ENCODE data around the gene NDUFAF3. TPM values are rescaled to one million over a fixed set of nuclear protein-coding genes. Genes with fewer than 3 reads are reported as not detected.

NDUFAF3 gene
- total RNA-seq, 1 experiment from 2014 or later, result 40.7 TPM

DNA sequence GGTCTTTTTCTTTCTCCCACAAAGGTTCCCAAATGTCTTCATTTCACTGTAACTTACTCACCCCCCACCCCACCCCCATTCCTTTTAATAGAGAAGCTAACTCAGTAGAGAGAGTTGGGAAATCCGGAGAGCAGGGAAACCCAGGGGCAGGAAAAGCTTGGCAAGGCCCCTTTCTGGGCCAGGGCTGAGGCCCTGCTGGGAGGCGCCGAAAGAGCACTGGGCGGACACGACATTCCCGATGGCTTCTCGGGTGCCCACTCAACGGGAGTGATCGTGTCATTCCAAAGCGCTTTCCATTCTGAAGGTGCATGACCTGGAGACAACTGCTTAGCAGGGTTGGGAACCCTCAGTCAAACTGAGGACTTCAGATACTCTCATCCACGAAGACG lies 2.0 kb upstream of the NDUFAF3 start:
- H2AFZ ChIP-seq (ENCODE audit: low read length), result no peak overlapping the region
- peak overlapping the region; percentile 85 for H3K9ac ChIP-seq (ENCODE audit: extremely low read depth, insufficient read length, low read length)
- no peak overlapping the region for H3K18ac ChIP-seq (ENCODE audit: insufficient read length, low read depth, low read length)
- H4K5ac ChIP-seq (ENCODE audit: insufficient read length, low read depth, low read length), result no peak overlapping the region
- no peaks in the 10 kb centered on the region for H3K9me3 ChIP-seq (ENCODE audit: control insufficient read depth, low read depth, low read length)
- no peaks in the 10 kb centered on the region for H3K27me3 ChIP-seq (ENCODE audit: insufficient read depth, low read length)
- peaks cover 2% of the 10 kb centered on the region for H4K20me1 ChIP-seq (ENCODE audit: control insufficient read depth, insufficient read depth, insufficient read length)
- H3K9me3 Mint-ChIP-seq, result no peaks in the 10 kb centered on the region
- TF ChIP-seq, protein P1, sequence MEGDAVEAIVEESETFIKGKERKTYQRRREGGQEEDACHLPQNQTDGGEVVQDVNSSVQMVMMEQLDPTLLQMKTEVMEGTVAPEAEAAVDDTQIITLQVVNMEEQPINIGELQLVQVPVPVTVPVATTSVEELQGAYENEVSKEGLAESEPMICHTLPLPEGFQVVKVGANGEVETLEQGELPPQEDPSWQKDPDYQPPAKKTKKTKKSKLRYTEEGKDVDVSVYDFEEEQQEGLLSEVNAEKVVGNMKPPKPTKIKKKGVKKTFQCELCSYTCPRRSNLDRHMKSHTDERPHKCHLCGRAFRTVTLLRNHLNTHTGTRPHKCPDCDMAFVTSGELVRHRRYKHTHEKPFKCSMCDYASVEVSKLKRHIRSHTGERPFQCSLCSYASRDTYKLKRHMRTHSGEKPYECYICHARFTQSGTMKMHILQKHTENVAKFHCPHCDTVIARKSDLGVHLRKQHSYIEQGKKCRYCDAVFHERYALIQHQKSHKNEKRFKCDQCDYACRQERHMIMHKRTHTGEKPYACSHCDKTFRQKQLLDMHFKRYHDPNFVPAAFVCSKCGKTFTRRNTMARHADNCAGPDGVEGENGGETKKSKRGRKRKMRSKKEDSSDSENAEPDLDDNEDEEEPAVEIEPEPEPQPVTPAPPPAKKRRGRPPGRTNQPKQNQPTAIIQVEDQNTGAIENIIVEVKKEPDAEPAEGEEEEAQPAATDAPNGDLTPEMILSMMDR (conservative IDR thresholded peaks at IDR 0.05), result no peak
- H3K4me1 ChIP-seq (ENCODE audit: insufficient read depth, low read length), result no peaks in the 10 kb centered on the region
- H4K91ac ChIP-seq (ENCODE audit: insufficient read length, low read depth, low read length), result no peak overlapping the region
- no peak overlapping the region for H2BK20ac ChIP-seq (ENCODE audit: low read depth, low read length, poor library complexity, severe bottlenecking)
- H3K4me3 Mint-ChIP-seq, result peak overlapping the region; percentile 91 to 95
- WGBS (ENCODE audit: extremely low coverage, insufficient read length, low lambda C conversion rate), result no CpG with 5 or more reads among the region's 12 CpGs
- no peak overlapping the region for H2BK15ac ChIP-seq (ENCODE audit: low read depth, low read length)
- H3K27ac Mint-ChIP-seq, result peak overlapping the region; percentile 86 to 91 (median 87); a peak in 5 of 7 replicates
- H3K14ac ChIP-seq (ENCODE audit: insufficient read depth, low read length), result no peak overlapping the region
- no peak overlapping the region for H2BK12ac ChIP-seq (ENCODE audit: insufficient read length, low read depth, low read length)
- H3K4me2 ChIP-seq (ENCODE audit: insufficient read depth, insufficient read length, low read length), result peak overlapping the region; percentile 87
- peaks cover 23 to 24% of the 10 kb centered on the region in 2 experiments for H3K4me1 Mint-ChIP-seq
- no peak overlapping the region for H3K23ac ChIP-seq (ENCODE audit: insufficient read length, low read depth, low read length)
- no peaks in the 10 kb centered on the region for H3K79me2 ChIP-seq (ENCODE audit: insufficient read depth, low read length)
- H2BK120ac ChIP-seq (ENCODE audit: low read depth, low read length, poor library complexity, severe bottlenecking), result no peak overlapping the region
- H4K8ac ChIP-seq (replicated peaks; ENCODE audit: insufficient read length, low read depth, low read length), result no peak overlapping the region
- H3T11ph ChIP-seq (ENCODE audit: low read length), result no peak overlapping the region
- DNase-seq, result no peak
- H3K79me1 ChIP-seq (ENCODE audit: insufficient read depth, low read depth, low read length, poor library complexity, severe bottlenecking), result no peaks in the 10 kb centered on the region
- H3K27me3 Mint-ChIP-seq (ENCODE audit: low read depth), result no peaks in the 10 kb centered on the region
- no peak overlapping the region for H3K27ac ChIP-seq (ENCODE audit: insufficient read length, low read depth, low read length)
- H3K56ac ChIP-seq (ENCODE audit: insufficient read length, low read depth, low read length), result no peak overlapping the region
- H2BK5ac ChIP-seq (ENCODE audit: insufficient read length, low read length), result no peak overlapping the region
- H3K4ac ChIP-seq (ENCODE audit: low read depth, low read length), result no peak overlapping the region
- H3K23me2 ChIP-seq (ENCODE audit: insufficient read length, low read depth, low read length, poor library complexity, severe bottlenecking), result peaks cover 22% of the 10 kb centered on the region
- peaks cover 30 to 46% (median 41%) of the 10 kb centered on the region in 3 experiments for H3K36me3 Mint-ChIP-seq (ENCODE audit: insufficient read depth in 1 of 3, low read depth in 3 of 3)
- no peak overlapping the region for H2AK5ac ChIP-seq (ENCODE audit: insufficient read length, low read length)

Data from H9 (cell line).